Sigmoid colon (tissue), 7 donors: ENCODE results near the gene ADAM10. TPM values are rescaled to one million over a fixed set of nuclear protein-coding genes. Genes with fewer than 3 reads are reported as not detected.

Experiments
- DNase-seq: peaks from one replicate; pipeline ENCODE4 v3.0.0-alpha.2; 2019
- H3K27ac ChIP-seq, 4 donors: fragments of 200-600 bp; sonication (generic); one replicate each; pipeline ENCODE4 v1.5.1; 2016 to 2019; ENCODE audit warnings: mild to moderate bottlenecking in 1 of 4
- H3K27me3 ChIP-seq, 3 donors: fragments of 200-600 bp; sonication (generic); one replicate each; pipeline ENCODE4 v1.5.1; 2019; ENCODE audit warnings: mild to moderate bottlenecking in 1 of 3
- H3K36me3 ChIP-seq, 4 donors: fragments of 200-600 bp; sonication (generic); one replicate each; pipeline ENCODE4 v1.5.1; 2016 to 2019
- H3K4me1 ChIP-seq, 4 donors: fragments of 200-600 bp; sonication (generic); one replicate each; pipeline ENCODE4 v1.5.1; 2017 to 2019
- H3K4me3 ChIP-seq, 4 donors: fragments of 200-600 bp; sonication (generic); one replicate each; pipeline ENCODE4 v1.5.1; 2017 to 2019; ENCODE audit warnings: mild to moderate bottlenecking in 2 of 4, moderate library complexity in 1 of 4
- H3K9me3 ChIP-seq, 4 donors: fragments of 200-600 bp in 3 of 4; sonication (generic) in 3 of 4; one replicate each; pipeline versions ENCODE4 v1.5.1 to v1.6.1; 2013 to 2019
- EP300 ChIP-seq, 4 donors: sonication (generic); formaldehyde crosslinking; IDR thresholded peaks; one replicate each; pipeline ENCODE4 v1.6.1; 2017; ENCODE audit warnings: antibody characterized with exemption in 4 of 4
- POLR2A ChIP-seq, 2 donors: fragments of 450-650 bp; IDR thresholded peaks; one replicate each; pipeline ENCODE4 v1.6.1; 2016; ENCODE audit warnings: antibody characterized with exemption in 2 of 2, mild to moderate bottlenecking in 2 of 2, moderate library complexity in 2 of 2
- POLR2AphosphoS5 ChIP-seq, 4 donors: sonication (generic); formaldehyde crosslinking; IDR thresholded peaks; one replicate each; pipeline ENCODE4 v1.6.1; 2017; ENCODE audit warnings: antibody characterized with exemption in 4 of 4
- WGBS, 2 donors: extraction: QIAGEN DNeasy Blood & Tissue Kit; methylation state at CpG; one replicate each; pipeline ENCODE4 v1.1.7; 2013; 5-methylcytosine and 5-hydroxymethylcytosine counted together
- intact Hi-C: fragments of 100-400 bp; cut with DNase I; formaldehyde crosslinking; loops from one replicate; pipeline ENCODE4 v1.15.1; 2023
- polyA plus RNA-seq, 3 donors: library from polyadenylated mRNA; stranded (reverse); fragments of 200-250 nt; gene quantifications; one replicate each; pipeline ENCODE4 v1.2.3, GENCODE V29; 2013
- total RNA-seq, 4 donors: library from RNA; depleted of rRNA; stranded (reverse); fragments of >200 nt; gene quantifications; one replicate each; pipeline ENCODE4 v1.1.0, GENCODE V29; 2016
- TF ChIP-seq, protein P1 (sequence below), 4 experiments: fragments of 450-650 bp in 3 of 4; fragments of 200-600 bp in 1 of 4; IDR thresholded peaks; one replicate each; pipeline ENCODE4 v1.5.1; 2016 to 2019; ENCODE audit warnings: antibody characterized with exemption in 4 of 4, mild to moderate bottlenecking in 3 of 4, moderate library complexity in 2 of 4
- donor health status: healthy with polysubstance abuse.
- donor health status: Bipolar disorder and iron deficiency.
- donor health status: healthy.

The ADAM10 gene
- total and polyA plus RNA-seq, 7 donors: 6.6 to 70.9 (median 44.9) TPM

DNA sequence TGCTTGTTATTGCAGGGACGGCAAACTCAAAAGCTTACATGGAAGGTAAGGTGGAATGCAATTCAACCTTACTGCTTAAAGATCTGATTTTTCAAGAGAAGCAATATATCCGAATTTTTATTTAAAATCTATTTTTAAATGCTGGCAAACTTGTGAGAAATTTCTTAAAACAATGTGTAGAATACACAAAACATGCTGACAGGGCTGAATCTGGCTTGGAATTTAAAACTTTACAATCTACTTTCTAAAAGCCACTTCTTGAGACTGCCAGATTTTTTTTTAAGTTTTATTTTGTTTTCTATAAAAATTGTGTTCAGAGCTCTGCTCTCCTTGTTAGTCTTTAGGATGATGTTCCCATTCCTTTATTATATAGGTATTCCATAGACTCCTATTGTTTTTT is 146.7 kb downstream of the ADAM10 start:
- peaks cover 0 to 14% (median 0%) of the 10 kb centered on the region in 4 donors for H3K36me3 ChIP-seq
- H3K27me3 ChIP-seq: no peaks in the 10 kb centered on the region
- H3K4me1 ChIP-seq: no peaks in the 10 kb centered on the region
- no peaks in the 10 kb centered on the region for H3K9me3 ChIP-seq
- no peak for DNase-seq
- intact Hi-C loops: no loop called here
- WGBS, 2 donors: 85 to 90% methylated on average over 2 of the region's 2 CpGs
- no peak overlapping the region for H3K27ac ChIP-seq
- no peak overlapping the region for H3K4me3 ChIP-seq
- TF ChIP-seq EP300 (IDR thresholded peaks at IDR 0.05) (no peak), POLR2AphosphoS5 (IDR thresholded peaks at IDR 0.05) (no peak), POLR2A (IDR thresholded peaks at IDR 0.05) (no peak)
- TF ChIP-seq, protein P1, sequence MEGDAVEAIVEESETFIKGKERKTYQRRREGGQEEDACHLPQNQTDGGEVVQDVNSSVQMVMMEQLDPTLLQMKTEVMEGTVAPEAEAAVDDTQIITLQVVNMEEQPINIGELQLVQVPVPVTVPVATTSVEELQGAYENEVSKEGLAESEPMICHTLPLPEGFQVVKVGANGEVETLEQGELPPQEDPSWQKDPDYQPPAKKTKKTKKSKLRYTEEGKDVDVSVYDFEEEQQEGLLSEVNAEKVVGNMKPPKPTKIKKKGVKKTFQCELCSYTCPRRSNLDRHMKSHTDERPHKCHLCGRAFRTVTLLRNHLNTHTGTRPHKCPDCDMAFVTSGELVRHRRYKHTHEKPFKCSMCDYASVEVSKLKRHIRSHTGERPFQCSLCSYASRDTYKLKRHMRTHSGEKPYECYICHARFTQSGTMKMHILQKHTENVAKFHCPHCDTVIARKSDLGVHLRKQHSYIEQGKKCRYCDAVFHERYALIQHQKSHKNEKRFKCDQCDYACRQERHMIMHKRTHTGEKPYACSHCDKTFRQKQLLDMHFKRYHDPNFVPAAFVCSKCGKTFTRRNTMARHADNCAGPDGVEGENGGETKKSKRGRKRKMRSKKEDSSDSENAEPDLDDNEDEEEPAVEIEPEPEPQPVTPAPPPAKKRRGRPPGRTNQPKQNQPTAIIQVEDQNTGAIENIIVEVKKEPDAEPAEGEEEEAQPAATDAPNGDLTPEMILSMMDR (IDR thresholded peaks at IDR 0.05): no peak

DNA sequence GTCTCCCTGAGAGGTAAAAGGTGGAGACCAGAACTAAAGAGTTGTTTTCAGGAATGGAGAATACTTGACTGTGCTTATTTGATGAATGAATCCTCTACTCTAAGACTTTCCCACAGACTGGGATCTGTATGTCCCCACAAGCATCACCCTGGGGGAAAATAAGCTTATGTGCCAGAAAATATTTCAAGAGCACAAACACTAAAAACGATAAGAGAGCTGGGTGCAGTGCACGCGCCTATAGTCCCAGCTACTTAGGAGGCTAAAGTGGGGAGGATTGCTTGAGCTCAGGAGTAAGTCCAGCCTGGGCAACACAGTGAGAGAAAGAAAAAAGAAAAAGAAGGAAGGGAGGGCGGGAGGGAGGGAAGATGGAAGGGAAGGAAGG is 150.7 kb downstream of the ADAM10 start:
- Histone ChIP-seq H3K27me3 (no peaks in the 10 kb centered on the region), H3K4me3 (no peak overlapping the region), H3K27ac (no peak overlapping the region), H3K36me3 (peaks cover 0 to 29% (median 2%) of the 10 kb centered on the region in 4 donors), H3K4me1 (no peaks in the 10 kb centered on the region), H3K9me3 (no peaks in the 10 kb centered on the region)
- 94 to 96% methylated on average over 4 of the region's 4 CpGs for WGBS, 2 donors
- intact Hi-C loops: no loop called here
- TF ChIP-seq EP300 (IDR thresholded peaks at IDR 0.05) (no peak), POLR2AphosphoS5 (IDR thresholded peaks at IDR 0.05) (no peak), POLR2A (IDR thresholded peaks at IDR 0.05) (no peak)
- TF ChIP-seq, protein P1 (IDR thresholded peaks at IDR 0.05): no peak
- no peak for DNase-seq

DNA sequence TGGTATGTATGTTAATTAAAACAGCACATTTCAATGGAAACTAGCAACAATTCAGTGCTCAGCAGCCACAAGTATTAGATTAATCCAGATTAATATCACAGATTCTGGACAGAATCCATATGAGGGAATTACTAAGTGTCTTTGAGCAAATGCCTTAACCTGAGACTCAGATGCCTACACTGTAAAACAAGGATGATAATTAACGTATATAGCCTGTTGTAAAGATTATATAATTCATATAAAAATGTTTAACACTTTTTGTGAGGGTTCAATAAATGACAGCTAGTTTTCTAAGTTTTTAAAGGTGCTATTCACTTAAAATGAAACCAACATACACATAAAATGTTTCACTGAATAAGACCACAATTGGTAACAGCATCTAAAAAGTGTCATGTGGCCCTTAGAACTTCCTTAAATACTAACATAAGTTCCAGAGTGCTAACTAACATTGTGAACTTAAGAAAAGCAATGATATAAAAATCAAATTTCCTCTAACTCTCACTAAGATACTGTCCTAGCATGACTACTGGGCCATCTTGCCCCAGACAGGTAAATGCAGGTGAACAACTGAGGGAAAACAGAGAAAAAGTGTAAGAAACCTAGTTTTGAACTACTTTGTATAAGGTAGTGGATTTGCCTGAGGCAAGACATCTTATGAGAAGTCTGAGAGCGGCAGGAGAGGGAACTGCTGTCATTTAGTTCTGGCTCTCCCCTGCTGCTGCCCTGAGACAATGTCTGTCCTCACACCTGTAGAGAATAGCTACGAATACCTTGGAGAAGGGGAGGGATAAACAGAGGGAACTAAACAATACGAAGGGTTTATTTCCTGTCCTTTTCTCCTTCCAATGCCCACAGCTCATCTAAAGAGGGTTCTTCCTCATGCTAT is 151.3 kb downstream of the ADAM10 start:
- WGBS, 2 donors: 38 to 70% methylated on average over 4 of the region's 4 CpGs
- intact Hi-C loops: no loop called here
- H3K4me3 ChIP-seq: no peak overlapping the region
- H3K9me3 ChIP-seq: no peaks in the 10 kb centered on the region
- H3K27ac ChIP-seq: no peak overlapping the region
- H3K4me1 ChIP-seq: no peaks in the 10 kb centered on the region
- TF ChIP-seq POLR2A (IDR thresholded peaks at IDR 0.05) (no peak), EP300 (IDR thresholded peaks at IDR 0.05) (no peak), POLR2AphosphoS5 (IDR thresholded peaks at IDR 0.05) (no peak)
- TF ChIP-seq, protein P1 (IDR thresholded peaks at IDR 0.05): no peak
- H3K27me3 ChIP-seq: no peaks in the 10 kb centered on the region
- no peak for DNase-seq
- peaks cover 0 to 29% (median 2%) of the 10 kb centered on the region in 4 donors for H3K36me3 ChIP-seq

DNA sequence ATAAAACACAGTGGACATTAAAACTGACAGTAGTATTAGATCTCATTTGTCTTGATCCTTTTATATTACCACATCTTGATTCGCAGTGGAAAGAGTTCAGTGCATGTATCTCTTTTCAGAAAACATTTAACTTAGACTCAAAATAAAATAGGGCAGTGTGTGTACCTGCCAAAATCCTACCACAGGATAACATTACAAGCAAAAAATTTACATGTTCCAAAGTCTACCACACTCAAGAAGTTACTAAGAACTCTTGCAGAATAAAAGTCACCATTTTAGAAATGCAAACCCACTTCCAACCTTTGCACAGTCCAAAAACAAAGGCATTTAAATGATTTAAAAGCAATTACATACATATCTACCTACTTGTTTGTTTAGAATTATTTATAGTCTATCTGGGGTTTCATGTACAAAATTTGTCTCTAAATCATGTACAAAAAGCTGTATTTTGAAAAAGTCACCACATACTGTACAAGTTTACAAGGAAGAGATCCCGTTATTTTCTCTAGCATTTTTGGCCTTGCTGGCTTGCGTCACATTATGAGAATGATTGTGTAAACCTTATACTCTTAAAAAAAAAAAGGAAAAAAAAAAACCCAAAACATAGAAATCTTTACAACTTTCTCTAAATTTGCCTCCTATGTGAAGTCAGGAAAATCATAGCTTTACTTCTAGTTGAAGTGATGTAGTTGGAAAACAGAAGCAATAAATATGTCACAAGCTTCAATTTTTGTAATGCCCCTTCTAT is 153.8 kb downstream of the ADAM10 start:
- peaks cover 0 to 25% (median 2%) of the 10 kb centered on the region in 4 donors for H3K36me3 ChIP-seq
- no peak overlapping the region for H3K4me3 ChIP-seq
- H3K4me1 ChIP-seq: no peaks in the 10 kb centered on the region
- H3K27me3 ChIP-seq: no peaks in the 10 kb centered on the region
- WGBS, 2 donors: 50 to 77% methylated on average over 3 of the region's 3 CpGs
- no peaks in the 10 kb centered on the region for H3K9me3 ChIP-seq
- intact Hi-C loops: no loop called here
- no peak overlapping the region for H3K27ac ChIP-seq
- TF ChIP-seq EP300 (IDR thresholded peaks at IDR 0.05) (no peak), POLR2AphosphoS5 (IDR thresholded peaks at IDR 0.05) (no peak), POLR2A (IDR thresholded peaks at IDR 0.05) (no peak)
- TF ChIP-seq, protein P1 (IDR thresholded peaks at IDR 0.05): no peak
- no peak for DNase-seq
